B cell (primary cell): Measurements from ENCODE around the gene SIL1.

Source experiments
- EZH2 ChIP-seq: IDR thresholded peaks from 2 replicates; pipeline ENCODE4 v1.6.1; 2012; ENCODE audit warnings: borderline replicate concordance, low read depth, mild to moderate bottlenecking, moderate library complexity, low read length; ENCODE audit not compliant: insufficient read depth, poor library complexity, severe bottlenecking
- TF ChIP-seq, protein P1 (sequence below): fragments of 200-600 bp; IDR thresholded peaks from one replicate; pipeline ENCODE4 v1.8.0; 2022; ENCODE audit warnings: antibody characterized with exemption, mild to moderate bottlenecking

DNA sequence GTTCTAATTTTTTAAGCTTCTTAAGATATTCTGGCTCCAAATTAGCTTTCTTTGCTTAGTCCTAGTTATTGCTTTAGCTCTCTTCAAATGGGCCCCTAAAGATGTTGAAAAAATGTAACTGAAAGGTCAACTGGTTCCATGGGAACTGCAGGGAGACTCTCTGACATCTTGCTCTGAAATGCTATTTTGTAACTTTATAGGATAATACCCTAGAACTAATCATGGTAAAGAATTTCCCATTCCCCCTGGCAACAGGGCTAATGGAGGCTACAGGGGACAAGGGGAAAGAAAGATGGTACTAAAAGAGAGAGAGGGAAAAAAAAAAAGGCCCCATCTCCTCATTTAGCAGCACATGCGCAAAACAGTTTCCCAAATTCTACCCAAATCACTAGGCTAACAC is 39.4 kb downstream of the SIL1 start:
- TF ChIP-seq EZH2 = no peak
- TF ChIP-seq, protein P1, sequence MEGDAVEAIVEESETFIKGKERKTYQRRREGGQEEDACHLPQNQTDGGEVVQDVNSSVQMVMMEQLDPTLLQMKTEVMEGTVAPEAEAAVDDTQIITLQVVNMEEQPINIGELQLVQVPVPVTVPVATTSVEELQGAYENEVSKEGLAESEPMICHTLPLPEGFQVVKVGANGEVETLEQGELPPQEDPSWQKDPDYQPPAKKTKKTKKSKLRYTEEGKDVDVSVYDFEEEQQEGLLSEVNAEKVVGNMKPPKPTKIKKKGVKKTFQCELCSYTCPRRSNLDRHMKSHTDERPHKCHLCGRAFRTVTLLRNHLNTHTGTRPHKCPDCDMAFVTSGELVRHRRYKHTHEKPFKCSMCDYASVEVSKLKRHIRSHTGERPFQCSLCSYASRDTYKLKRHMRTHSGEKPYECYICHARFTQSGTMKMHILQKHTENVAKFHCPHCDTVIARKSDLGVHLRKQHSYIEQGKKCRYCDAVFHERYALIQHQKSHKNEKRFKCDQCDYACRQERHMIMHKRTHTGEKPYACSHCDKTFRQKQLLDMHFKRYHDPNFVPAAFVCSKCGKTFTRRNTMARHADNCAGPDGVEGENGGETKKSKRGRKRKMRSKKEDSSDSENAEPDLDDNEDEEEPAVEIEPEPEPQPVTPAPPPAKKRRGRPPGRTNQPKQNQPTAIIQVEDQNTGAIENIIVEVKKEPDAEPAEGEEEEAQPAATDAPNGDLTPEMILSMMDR = no peak
